ENCODE data around the gene RTL1. TPM values are rescaled to one million over a fixed set of nuclear protein-coding genes. Genes with fewer than 3 reads are reported as not detected.

The RTL1 gene
- polyA plus RNA-seq, 1 experiment: not detected

GRCh38 chr14:100839315-100839585 lies 64.3 kb downstream of the RTL1 start:
- Histone ChIP-seq H3K36me3 (ENCODE audit: control insufficient read depth, insufficient read depth, low read length) (peaks cover 36% of the 10 kb centered on the region), H3K27me3 (ENCODE audit: control insufficient read depth, insufficient read depth, low read length) (no peaks in the 10 kb centered on the region), H3K4me3 (ENCODE audit: low read depth, low read length) (no peak overlapping the region)
- no peak for DNase-seq (ENCODE audit: low read depth)
- no peak for TF ChIP-seq CTCF (IDR thresholded peaks at IDR 0.05; ENCODE audit: insufficient read depth, low read depth, low read length)
- CTCF ChIA-PET: no interaction called here
- POLR2A ChIA-PET: no interaction called here

GRCh38 chr14:100838493-100839314 lies 64.8 kb downstream of the RTL1 start:
- ChIA-PET POLR2A (no interaction called here), CTCF (no interaction called here)
- DNase-seq (ENCODE audit: low read depth): no peak
- Histone ChIP-seq H3K27me3 (ENCODE audit: control insufficient read depth, insufficient read depth, low read length) (no peaks in the 10 kb centered on the region), H3K4me3 (ENCODE audit: low read depth, low read length) (no peak overlapping the region), H3K36me3 (ENCODE audit: control insufficient read depth, insufficient read depth, low read length) (peaks cover 36% of the 10 kb centered on the region)
- TF ChIP-seq CTCF (IDR thresholded peaks at IDR 0.05; ENCODE audit: insufficient read depth, low read depth, low read length): no peak

GRCh38 chr14:100837805-100838350 lies 65.6 kb downstream of the RTL1 start:
- Histone ChIP-seq H3K36me3 (ENCODE audit: control insufficient read depth, insufficient read depth, low read length) (peaks cover 33% of the 10 kb centered on the region), H3K27me3 (ENCODE audit: control insufficient read depth, insufficient read depth, low read length) (no peaks in the 10 kb centered on the region), H3K4me3 (ENCODE audit: low read depth, low read length) (no peak overlapping the region)
- ChIA-PET POLR2A (no interaction called here), CTCF (no interaction called here)
- TF ChIP-seq CTCF (IDR thresholded peaks at IDR 0.05; ENCODE audit: insufficient read depth, low read depth, low read length): no peak
- DNase-seq (ENCODE audit: low read depth): no peak

- Histone ChIP-seq H3K4me3 (ENCODE audit: low read depth, low read length) (no peak overlapping the region), H3K27me3 (ENCODE audit: control insufficient read depth, insufficient read depth, low read length) (no peaks in the 10 kb centered on the region), H3K36me3 (ENCODE audit: control insufficient read depth, insufficient read depth, low read length) (peaks cover 36% of the 10 kb centered on the region)
- ChIA-PET CTCF (no interaction called here), POLR2A (no interaction called here)
- DNase-seq (ENCODE audit: low read depth): no peak
- TF ChIP-seq CTCF (IDR thresholded peaks at IDR 0.05; ENCODE audit: insufficient read depth, low read depth, low read length): no peak
Observed at GRCh38 chr14:100836941-100837804, 66.3 kb downstream of the RTL1 start.

DNA sequence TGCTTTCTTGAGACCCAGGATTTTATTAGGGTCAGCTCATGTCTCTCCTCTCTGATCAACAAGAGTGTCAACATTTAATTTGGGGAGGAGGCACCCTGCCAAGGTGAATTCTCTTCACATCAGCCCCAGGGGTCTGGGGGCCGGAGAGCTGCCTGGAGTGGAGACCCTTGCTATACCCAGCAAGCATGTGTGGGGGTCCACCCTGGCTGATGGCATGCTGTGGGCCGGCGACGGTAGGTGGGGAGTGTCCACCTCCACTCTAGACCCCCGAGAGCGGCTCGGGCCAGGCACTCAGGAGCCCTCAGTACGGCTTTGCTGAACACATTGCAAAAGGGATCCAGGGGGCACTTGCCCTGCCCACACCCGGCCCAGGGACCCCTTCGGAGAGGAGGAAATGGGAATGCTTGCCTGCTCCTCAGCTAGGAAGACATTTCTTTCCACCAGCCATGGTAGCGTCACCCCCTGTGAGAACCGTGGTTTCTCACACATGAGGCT lies 67.2 kb downstream of the RTL1 start:
- no peak for DNase-seq (ENCODE audit: low read depth)
- H3K36me3 ChIP-seq (ENCODE audit: control insufficient read depth, insufficient read depth, low read length): peaks cover 36% of the 10 kb centered on the region
- ChIA-PET POLR2A (no interaction called here), CTCF (no interaction called here)
- TF ChIP-seq CTCF (IDR thresholded peaks at IDR 0.05; ENCODE audit: insufficient read depth, low read depth, low read length): no peak
- no peaks in the 10 kb centered on the region for H3K27me3 ChIP-seq (ENCODE audit: control insufficient read depth, insufficient read depth, low read length)
- no peak overlapping the region for H3K4me3 ChIP-seq (ENCODE audit: low read depth, low read length)

Data from BJ (cell line).